ENCODE results near the gene PTPRN2.
"Not testable (repeated sequence)": the region's sequence is repeated elsewhere in the genome, so short reads cannot be mapped to it uniquely, and the experiment has no call there.

The PTPRN2 gene

GRCh38 chr7:157993406-157994105, 594.1 kb downstream of the PTPRN2 start:
- no peak for DNase-seq (ENCODE audit: low spot score)

GRCh38 chr7:157992511-157993160, 595.0 kb downstream of the PTPRN2 start:
- no peak for DNase-seq (ENCODE audit: low spot score)

DNA sequence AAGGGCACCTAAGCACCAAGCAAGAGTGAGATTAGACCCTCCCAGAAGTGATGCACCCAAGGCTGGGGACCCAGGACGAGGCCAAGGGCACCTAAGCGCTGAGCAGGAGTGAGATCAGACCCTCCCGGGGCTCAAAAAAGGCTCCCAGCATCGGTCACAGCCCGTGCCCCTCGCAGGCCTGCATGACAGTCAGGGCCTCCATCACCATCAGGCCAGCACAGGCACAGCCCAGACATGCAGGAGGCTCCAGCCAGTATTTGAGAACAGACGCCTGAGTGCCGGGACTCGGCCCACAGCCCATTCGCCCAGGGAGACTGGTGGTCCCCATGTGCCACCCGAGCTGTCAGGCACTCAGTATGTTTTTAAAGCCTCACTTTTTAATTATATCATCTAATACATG, 595.9 kb downstream of the PTPRN2 start:
- DNase-seq (ENCODE audit: low spot score), result no peak

DNA sequence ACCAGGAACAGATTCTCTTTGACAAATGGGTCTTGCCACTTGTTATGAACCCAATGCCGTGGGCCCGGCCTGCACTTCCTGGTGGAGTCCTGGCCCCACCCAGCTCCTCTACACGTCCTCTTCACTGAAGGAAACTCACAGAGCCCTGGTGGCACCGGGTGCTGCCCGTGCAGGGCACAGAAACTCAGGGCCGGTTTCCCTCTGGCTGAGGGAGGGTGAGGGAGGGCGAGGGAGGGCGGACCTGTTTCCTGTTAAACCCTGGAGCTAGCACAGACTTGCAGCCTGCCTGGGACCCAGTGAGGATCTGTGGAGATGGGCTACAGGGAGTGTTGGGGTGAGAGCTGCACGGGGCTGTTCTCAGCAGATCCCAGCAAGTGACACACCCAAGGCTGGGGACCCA, 596.3 kb downstream of the PTPRN2 start:
- no peak for DNase-seq (ENCODE audit: low spot score)

GRCh38 chr7:157990881-157991250, 596.8 kb downstream of the PTPRN2 start:
- no peak for DNase-seq (ENCODE audit: low spot score)

DNA sequence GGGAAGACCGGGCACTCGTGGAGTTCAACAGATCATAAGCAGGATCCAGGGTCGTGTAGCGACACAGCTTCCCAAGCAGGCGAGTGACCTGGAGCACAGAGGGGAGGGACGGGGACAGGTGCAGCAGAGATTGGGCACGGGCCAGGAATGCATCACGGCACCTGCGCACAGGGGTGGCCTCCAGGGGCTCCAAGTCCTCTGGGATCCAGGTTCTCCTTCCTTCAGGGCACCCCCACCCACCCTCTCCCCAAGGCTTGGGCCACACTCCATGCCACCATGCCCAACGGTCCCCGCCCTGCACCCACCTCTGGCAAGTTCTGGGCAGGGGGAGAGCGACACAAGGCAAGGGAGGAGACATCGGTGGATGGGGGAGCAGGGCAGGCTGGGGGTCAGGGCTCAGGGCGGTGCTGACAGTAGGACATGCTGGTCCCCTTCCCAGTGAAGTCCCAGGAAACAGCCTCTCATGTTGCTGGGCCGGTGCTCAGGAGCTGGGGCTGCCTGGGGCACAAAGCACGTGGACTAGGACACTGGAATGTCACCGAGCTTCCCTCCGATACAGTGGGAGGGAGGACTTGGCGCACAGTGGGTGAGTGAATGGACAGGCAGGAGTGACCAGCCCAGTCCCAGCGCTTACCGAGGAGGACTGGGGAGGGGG, 597.3 kb downstream of the PTPRN2 start:
- no peak for DNase-seq (ENCODE audit: low spot score)

DNA sequence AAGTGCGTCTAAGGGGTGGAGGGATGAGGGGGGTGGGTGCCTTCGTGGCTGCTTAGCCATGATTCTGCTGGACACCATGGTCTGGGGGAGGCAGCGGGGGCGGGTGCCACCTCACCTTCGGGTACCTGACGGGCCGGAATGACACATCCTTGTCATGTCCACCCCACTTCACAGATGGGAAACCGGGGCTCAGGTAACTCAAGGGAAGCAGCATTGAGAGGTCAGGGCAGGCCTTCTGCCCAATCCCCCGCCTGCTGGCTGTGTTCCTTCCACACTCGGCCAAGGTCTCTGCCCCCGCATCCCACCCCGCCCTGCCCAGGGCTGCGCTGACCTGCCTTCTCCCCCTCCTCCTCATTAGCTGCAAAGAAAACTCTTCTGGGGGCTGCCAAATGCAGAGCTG, 598.0 kb downstream of the PTPRN2 start:
- DNase-seq (ENCODE audit: low spot score), result no peak

DNA sequence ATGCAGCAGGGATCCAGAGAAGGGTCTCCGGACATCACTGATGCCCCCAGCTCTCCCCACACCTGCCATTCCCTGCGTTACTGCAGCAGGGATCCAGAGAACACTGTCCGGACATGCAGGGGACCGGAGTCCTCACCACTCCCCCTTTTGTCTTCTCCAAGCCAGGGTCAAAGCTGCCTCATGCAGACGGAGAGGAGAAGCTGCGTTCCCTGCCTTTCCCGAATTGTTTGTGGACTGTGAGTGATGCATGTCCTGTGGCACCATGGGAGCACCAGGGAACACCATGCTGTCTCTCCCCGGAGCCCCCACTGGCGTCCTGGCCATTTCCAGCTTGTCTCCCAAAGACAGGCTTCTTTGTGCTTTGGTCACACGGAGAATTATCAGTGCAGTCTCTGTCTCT, 599.7 kb downstream of the PTPRN2 start:
- no peak for DNase-seq (ENCODE audit: low spot score)

DNA sequence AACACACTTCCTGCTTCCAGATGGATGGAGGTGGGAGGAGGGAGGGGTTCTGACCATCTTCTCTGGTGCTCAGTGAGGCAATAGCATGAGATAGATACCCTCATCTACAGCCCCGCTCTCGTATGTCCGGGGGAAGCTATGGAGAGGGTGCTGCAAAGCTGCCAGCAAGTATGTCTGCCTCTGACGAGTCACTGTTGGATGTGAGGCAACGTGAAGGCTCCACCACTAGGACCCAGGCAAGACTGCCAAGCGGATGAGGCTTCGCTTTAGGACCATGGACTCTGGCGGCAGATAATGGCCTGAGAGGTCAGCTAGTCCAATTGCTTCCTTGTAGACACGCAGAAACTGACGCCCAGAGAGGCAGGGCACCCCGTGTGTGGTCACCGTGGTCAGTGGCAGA, 601.6 kb downstream of the PTPRN2 start:
- no peak for DNase-seq (ENCODE audit: low spot score)

GRCh38 chr7:157985636-157986035, 602.0 kb downstream of the PTPRN2 start:
- no peak for DNase-seq (ENCODE audit: low spot score)

DNA sequence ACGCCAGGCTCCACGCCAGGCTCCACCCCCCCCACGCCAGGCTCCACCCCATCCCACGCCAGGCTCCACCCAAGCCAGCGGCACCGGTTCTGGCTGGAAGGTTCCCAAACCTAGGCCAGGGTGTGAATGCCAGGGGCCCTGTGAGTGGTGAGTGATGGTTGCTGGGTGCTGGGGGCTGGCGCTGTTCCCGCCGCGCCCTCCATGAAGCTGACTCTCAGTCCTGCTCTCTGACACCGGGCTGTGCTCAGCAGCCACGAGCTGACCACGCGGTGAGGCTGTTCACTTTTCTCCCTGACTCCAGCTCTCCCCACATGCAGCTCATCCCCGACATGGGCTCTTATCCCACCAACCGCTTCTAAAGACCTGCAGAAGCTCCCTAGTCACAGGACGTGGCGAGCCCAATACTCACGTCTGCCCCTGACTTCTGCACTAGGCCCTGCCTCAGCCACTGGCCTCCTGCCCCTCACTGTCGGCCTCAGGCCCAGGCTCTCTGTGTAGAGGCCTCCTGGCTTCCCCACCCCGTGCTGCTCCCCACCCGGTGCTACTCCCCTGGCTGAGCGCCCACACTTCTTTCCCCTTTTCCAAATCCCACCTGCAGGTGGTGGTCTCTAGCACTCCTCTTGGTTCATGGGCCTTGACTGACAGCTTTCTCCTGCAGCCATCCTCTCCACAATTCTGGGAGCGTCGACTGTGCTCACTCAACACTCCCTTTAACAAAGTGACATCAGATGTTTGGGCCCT, 603.0 kb downstream of the PTPRN2 start:
- no peak for DNase-seq (ENCODE audit: low spot score)

DNA sequence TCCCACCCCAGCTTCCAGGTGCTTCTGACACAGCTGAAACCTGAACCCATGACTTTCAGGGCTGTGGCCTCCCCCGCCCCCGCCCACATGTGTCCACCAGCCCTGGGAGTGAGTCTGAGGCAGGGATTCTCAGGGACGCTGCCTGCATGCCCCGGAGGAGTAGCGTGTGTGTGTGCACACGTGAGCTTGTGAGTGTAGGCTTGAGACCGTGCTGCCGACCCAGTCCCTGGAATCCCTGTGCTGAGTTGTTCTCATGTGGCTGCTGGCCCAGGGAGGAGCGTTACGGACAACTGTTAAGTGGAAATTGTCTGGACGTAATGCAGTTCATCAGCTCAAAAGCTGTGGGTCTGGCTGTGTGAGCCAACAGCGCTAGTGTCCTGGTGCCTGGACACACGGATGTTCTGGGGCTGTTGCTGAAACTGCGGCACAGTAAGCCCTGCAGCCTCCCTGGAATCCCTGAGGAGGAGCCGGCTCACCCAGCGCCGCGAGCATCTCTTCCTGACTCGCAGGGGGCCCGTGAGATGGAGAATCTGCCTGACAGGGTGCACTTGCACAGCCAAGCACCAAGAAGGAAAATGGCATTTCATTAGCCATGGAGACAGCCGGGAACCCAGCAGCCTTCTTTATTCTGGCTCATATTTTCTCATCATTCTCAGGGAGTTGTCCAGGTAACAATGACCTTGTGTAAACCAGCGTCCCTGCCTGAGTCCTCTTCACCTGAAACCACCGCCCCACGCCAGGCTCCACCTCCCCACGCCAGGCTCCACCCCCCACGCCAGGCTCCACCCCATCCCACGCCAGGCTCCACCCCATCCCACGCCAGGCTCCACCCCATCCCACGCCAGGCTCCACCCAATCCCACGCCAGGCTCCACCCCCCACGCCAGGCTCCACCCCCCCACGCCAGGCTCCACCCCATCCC, 603.9 kb downstream of the PTPRN2 start:
- no peak for DNase-seq (ENCODE audit: low spot score)

DNA sequence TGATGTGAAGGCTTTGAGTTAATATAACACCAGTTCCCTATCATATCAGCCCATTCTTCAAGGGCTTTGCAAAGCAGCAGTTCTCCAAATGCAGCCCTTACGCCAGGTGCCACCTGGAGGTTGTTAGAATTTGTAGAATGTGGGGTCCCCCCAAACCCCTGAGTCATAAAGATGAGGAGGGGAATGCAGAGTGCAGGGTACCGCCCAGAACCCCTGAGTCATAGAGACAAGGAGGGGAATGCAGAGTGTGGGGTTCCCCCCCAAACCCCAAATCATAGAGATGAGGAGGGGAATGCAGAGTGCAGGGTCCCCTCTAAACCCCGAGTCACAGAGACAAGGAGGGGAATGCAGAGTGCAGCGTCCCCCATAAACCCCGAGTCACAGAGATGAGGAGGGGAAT, 605.8 kb downstream of the PTPRN2 start:
- DNase-seq (ENCODE audit: low spot score), result no peak

DNA sequence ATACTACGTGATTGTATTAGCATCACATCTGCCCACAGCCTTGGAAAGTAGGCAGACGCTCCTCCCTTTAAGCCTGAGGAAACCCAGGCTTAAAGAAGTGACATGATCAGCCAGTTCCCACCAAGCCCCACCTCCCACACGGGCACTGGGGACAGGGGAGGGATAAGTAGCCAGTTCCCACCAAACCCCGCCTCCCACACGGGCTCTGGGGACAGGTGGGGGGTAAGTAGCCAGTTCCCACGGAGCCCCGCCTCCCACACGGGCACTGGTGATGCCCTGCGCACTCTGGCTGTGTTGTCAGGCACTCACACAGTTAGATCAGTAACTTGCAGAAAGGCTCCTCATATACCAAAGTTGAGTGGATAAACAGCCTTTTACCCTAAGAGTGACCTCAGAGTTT, 606.8 kb downstream of the PTPRN2 start:
- DNase-seq (ENCODE audit: low spot score), result no peak

DNA sequence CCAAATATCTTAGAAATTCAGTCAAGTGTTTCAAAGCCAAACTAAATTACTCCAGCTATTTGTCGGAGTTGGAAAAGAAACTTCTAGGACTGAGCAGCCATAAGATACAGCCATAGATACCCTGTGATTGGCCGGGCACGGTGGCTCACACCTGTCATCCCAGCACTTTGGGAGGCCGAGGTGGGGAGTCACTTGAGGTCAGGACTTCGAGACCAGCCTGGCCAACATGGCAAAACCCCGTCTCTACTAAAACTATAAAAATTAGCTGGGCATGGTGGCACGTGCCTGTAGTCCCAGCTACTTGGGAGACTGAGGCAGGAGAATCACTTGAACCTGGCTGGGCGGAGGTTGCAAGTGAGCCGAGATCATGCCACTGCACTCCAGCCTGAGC, 607.3 kb downstream of the PTPRN2 start:
- DNase-seq (ENCODE audit: low spot score), result not testable (repeated sequence)

GRCh38 chr7:157979636-157980340, 607.8 kb downstream of the PTPRN2 start:
- no peak for DNase-seq (ENCODE audit: low spot score)

GRCh38 chr7:157978766-157979165, 608.9 kb downstream of the PTPRN2 start:
- DNase-seq (ENCODE audit: low spot score), result no peak

- no peak for DNase-seq (ENCODE audit: low spot score)
Observed at GRCh38 chr7:157977717-157978496, 609.7 kb downstream of the PTPRN2 start.

DNA sequence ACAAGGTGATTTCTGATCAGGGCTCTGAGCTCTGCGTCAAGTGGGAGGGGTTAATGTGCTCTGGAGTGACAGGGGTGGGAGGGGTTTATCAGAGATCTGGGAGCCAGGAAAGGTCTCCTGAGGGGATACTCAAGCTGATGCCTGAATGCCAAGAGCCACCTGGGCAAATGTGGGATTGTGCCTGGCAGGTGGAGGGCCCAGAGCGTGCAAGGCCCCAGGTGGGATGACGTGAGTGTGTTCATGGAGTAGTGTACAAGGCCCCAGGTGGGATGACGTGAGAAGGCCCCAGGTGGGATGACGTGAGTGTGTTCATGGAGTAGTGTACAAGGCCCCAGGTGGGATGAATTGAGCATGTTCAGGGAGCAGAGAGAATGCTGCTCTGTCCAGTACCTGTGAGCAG, 610.3 kb downstream of the PTPRN2 start:
- no peak for DNase-seq (ENCODE audit: low spot score)

DNA sequence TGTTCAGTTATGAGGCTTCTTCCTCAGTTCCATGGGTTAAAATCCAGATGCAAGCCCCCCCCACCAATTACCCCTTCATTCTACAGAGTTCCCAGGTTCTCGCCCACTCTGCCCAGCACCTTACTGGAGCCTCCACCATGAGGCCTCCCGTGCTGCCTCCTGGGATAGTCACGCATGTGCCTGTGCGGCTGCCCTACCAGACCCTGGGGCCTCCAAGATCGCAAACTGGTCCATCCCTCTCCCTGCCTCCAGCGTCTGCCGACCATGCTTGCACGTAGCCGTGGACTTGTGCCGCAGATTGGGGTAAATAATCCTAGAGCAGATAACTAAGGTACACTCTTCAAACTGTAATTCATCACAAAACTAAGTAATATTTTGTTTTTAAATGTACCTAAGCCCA, 611.2 kb downstream of the PTPRN2 start:
- DNase-seq (ENCODE audit: low spot score), result no peak
